ENCODE results near the gene IRF2. TPM values are rescaled to one million over a fixed set of nuclear protein-coding genes. Genes with fewer than 3 reads are reported as not detected.

The IRF2 gene
- total RNA-seq, 1 donor from 2014 or later: 19.7 TPM

- Mint-ChIP-seq H3K36me3 (no peaks in the 10 kb centered on the region), H3K27ac (peak overlapping the region; percentile 43), H3K27me3 (no peaks in the 10 kb centered on the region), H3K4me1 (ENCODE audit: unreplicated experiment) (peaks cover 43% of the 10 kb centered on the region), H3K4me3 (peak overlapping the region; percentile 32), H3K9me3 (no peaks in the 10 kb centered on the region)
- DNase-seq (ENCODE audit: extremely low spot score, unreplicated experiment): no peak
- TF ChIP-seq CTCF (conservative IDR thresholded peaks at IDR 0.05): no peak
Observed at GRCh38 chr4:184439856-184440594, 34.3 kb downstream of the IRF2 start.

GRCh38 chr4:184439386-184439785, 35.0 kb downstream of the IRF2 start:
- Mint-ChIP-seq H3K27ac (no peak overlapping the region), H3K4me1 (ENCODE audit: unreplicated experiment) (peaks cover 43% of the 10 kb centered on the region), H3K9me3 (no peaks in the 10 kb centered on the region), H3K36me3 (no peaks in the 10 kb centered on the region), H3K4me3 (no peak overlapping the region), H3K27me3 (no peaks in the 10 kb centered on the region)
- DNase-seq (ENCODE audit: extremely low spot score, unreplicated experiment): no peak
- no peak for TF ChIP-seq CTCF (conservative IDR thresholded peaks at IDR 0.05)

GRCh38 chr4:184438375-184438774, 36.0 kb downstream of the IRF2 start:
- DNase-seq (ENCODE audit: extremely low spot score, unreplicated experiment): no peak
- Mint-ChIP-seq H3K27me3 (no peaks in the 10 kb centered on the region), H3K4me3 (no peak overlapping the region), H3K9me3 (no peaks in the 10 kb centered on the region), H3K4me1 (ENCODE audit: unreplicated experiment) (peaks cover 43% of the 10 kb centered on the region), H3K27ac (peak overlapping the region; percentile 11), H3K36me3 (no peaks in the 10 kb centered on the region)
- TF ChIP-seq CTCF (conservative IDR thresholded peaks at IDR 0.05): no peak

GRCh38 chr4:184437565-184438265, 36.6 kb downstream of the IRF2 start:
- H3K4me1 Mint-ChIP-seq (ENCODE audit: unreplicated experiment): peaks cover 43% of the 10 kb centered on the region
- TF ChIP-seq CTCF (conservative IDR thresholded peaks at IDR 0.05): no peak
- H3K36me3 Mint-ChIP-seq: no peaks in the 10 kb centered on the region
- no peaks in the 10 kb centered on the region for H3K27me3 Mint-ChIP-seq
- peak overlapping the region; percentile 11 for H3K27ac Mint-ChIP-seq
- no peaks in the 10 kb centered on the region for H3K9me3 Mint-ChIP-seq
- DNase-seq (ENCODE audit: extremely low spot score, unreplicated experiment): no peak
- H3K4me3 Mint-ChIP-seq: no peak overlapping the region

- H3K27me3 Mint-ChIP-seq: no peaks in the 10 kb centered on the region
- no peak overlapping the region for H3K4me3 Mint-ChIP-seq
- TF ChIP-seq CTCF (conservative IDR thresholded peaks at IDR 0.05): no peak
- H3K36me3 Mint-ChIP-seq: peaks cover 12% of the 10 kb centered on the region
- peaks cover 27% of the 10 kb centered on the region for H3K4me1 Mint-ChIP-seq (ENCODE audit: unreplicated experiment)
- H3K9me3 Mint-ChIP-seq: no peaks in the 10 kb centered on the region
- no peak overlapping the region for H3K27ac Mint-ChIP-seq
- DNase-seq (ENCODE audit: extremely low spot score, unreplicated experiment): no peak
Observed at GRCh38 chr4:184434501-184435066, 39.8 kb downstream of the IRF2 start.

Data from type B pancreatic cell (in vitro differentiated cells).